ENCODE measurements around the gene PNMA8B.

GRCh38 chr19:46536391-46536790, 40.7 kb upstream of the PNMA8B start:
- TF ChIP-seq ZFX (IDR thresholded peaks at IDR 0.05; ENCODE audit: borderline replicate concordance) (no peak), CTCF (IDR thresholded peaks at IDR 0.05) (no peak)

Data from 22Rv1 (cell line).